Liver (tissue), 3 donors: Measurements from ENCODE around the gene CEACAM20.

Experiments used
- ATF3 ChIP-seq: IDR thresholded peaks from 2 replicates; pipeline ENCODE4 v1.6.1; 2016; ENCODE audit warnings: antibody characterized with exemption
- CTCF ChIP-seq: fragments of 150-350 bp; IDR thresholded peaks from 2 replicates; pipeline ENCODE4 v1.5.1; 2017; ENCODE audit warnings: improper control_type of control experiment, low read depth, low read length; ENCODE audit not compliant: missing input control
- EGR1 ChIP-seq, 2 donors: IDR thresholded peaks; 2 replicates each; pipeline ENCODE4 v1.6.1; 2016 to 2018; ENCODE audit warnings: antibody characterized with exemption in 2 of 2, low read depth in 2 of 2
- GABPA ChIP-seq, 2 donors: IDR thresholded peaks in 1 of 2; conservative IDR thresholded peaks in 1 of 2; 2 replicates each; pipeline ENCODE4 v1.6.1; 2016; ENCODE audit warnings: antibody characterized with exemption in 2 of 2, mild to moderate bottlenecking in 1 of 2, moderate library complexity in 1 of 2
- JUND ChIP-seq, 2 donors: IDR thresholded peaks; 2 replicates each; pipeline ENCODE4 v1.6.1; 2016; ENCODE audit warnings: antibody characterized with exemption in 2 of 2
- MAX ChIP-seq: IDR thresholded peaks from 2 replicates; pipeline ENCODE4 v1.6.1; 2016; ENCODE audit warnings: antibody characterized with exemption
- NR2F2 ChIP-seq: IDR thresholded peaks from 2 replicates; pipeline ENCODE4 v1.6.1; 2016; ENCODE audit warnings: antibody characterized with exemption
- RAD21 ChIP-seq, 2 donors: IDR thresholded peaks; 2 replicates each; pipeline ENCODE4 v1.6.1; 2016; ENCODE audit warnings: antibody characterized with exemption in 2 of 2, mild to moderate bottlenecking in 2 of 2
- RXRA ChIP-seq, 2 donors: IDR thresholded peaks; 2 replicates each; pipeline ENCODE4 v1.6.1; 2017 to 2018; ENCODE audit warnings: antibody characterized with exemption in 2 of 2, mild to moderate bottlenecking in 1 of 2
- SP1 ChIP-seq: IDR thresholded peaks from 2 replicates; pipeline ENCODE4 v1.6.1; 2018; ENCODE audit warnings: antibody characterized with exemption, mild to moderate bottlenecking
- TAF1 ChIP-seq: conservative IDR thresholded peaks from 2 replicates; pipeline ENCODE4 v1.6.1; 2016; ENCODE audit warnings: antibody characterized with exemption, mild to moderate bottlenecking
- YY1 ChIP-seq: IDR thresholded peaks from 2 replicates; pipeline ENCODE4 v1.6.1; 2016; ENCODE audit warnings: antibody characterized with exemption, mild to moderate bottlenecking
- donor health status: healthy.
- donor health status: healthy.

GRCh38 chr19:44575116-44575700 is 45.7 kb upstream of the CEACAM20 start:
- TF ChIP-seq RXRA (IDR thresholded peaks at IDR 0.05), result no peak
- TF ChIP-seq SP1, result no peak
- no peak for TF ChIP-seq CTCF
- TF ChIP-seq ATF3, result no peak
- no peak for TF ChIP-seq MAX
- no peak for TF ChIP-seq JUND (IDR thresholded peaks at IDR 0.05)
- TF ChIP-seq TAF1, result no peak
- TF ChIP-seq GABPA (IDR thresholded peaks at IDR 0.05 in 1 of 2, conservative IDR thresholded peaks at IDR 0.05 in 1 of 2), result no peak
- TF ChIP-seq NR2F2, result no peak
- no peak for TF ChIP-seq EGR1 (IDR thresholded peaks at IDR 0.05; ENCODE audit: low read depth in 2 of 2)
- TF ChIP-seq RAD21 (IDR thresholded peaks at IDR 0.05), result no peak
- TF ChIP-seq YY1, result no peak
